HG03378 (cell line): Measurements from ENCODE around the gene ITK.
A peak's percentile ranks its signal among the peaks of the same experiment; 100 is the strongest.
"Not testable (repeated sequence)": the region's sequence is repeated elsewhere in the genome, so short reads cannot be mapped to it uniquely, and the experiment has no call there.

Source experiments
- ATAC-seq: cut with Tn5 transposase; IDR thresholded peaks from one replicate; pipeline ENCODE4 v1.9.1; 2021; ENCODE audit warnings: mild to moderate bottlenecking, moderate library complexity; ENCODE audit not compliant: unreplicated experiment

ITK gene

DNA sequence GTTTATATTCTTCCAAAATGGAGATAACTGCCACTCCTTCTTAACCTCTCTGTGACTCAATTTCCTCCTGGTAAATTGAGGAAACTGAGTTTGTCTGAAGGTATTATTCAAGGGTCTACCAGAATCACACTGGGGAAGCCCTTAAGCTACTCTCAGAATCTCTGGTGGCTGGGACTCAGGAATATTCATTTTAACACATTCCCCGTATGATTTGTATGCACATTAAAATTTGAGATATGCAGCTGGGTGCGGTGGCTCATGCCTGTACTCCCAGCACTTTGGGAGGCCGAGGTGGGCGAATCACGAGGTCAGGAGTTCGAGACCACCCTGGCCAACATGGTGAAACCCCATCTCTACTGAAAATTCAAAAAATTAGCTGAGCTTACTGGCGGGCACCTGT, 64.1 kb downstream of the ITK start:
- ATAC-seq = not testable (repeated sequence)

DNA sequence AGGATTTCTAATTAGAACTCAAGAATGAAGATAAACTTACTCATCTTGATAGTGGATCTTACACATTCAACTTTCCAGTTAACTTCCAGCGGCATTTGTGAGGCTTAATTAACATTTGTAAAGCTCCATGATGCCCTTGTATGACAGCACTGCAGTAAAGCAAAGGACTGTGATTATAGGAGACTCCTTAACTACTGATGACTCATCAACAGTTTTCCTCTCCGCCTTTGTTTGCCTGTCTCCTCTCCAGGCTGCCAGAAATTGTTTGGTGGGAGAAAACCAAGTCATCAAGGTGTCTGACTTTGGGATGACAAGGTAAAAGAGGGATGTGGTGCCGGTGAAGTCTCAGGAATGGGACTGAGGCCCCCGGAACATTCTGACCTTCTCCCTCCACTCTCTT, 64.8 kb downstream of the ITK start:
- no peak for ATAC-seq

- ATAC-seq = no peak
Observed at GRCh38 chr5:157245886-157246285, 65.2 kb downstream of the ITK start.

DNA sequence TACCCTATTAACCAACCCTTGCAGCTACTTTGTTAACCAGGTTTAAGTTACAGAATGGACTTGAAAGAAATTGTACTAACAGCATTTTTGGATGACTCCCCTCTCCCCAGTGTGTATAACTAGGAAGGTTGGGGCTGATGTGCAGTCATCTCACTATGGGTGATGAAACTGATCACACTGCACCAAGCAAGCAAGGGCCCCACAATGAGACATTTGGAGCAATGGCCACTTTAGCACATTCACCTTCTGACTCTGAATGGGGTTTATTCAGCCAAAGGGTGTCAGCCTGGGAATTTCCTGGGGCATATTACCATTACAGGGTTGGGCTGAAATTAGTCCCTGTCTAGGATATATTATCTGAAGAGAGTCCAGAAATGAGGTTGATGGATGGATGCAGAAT, 66.6 kb downstream of the ITK start:
- no peak for ATAC-seq

DNA sequence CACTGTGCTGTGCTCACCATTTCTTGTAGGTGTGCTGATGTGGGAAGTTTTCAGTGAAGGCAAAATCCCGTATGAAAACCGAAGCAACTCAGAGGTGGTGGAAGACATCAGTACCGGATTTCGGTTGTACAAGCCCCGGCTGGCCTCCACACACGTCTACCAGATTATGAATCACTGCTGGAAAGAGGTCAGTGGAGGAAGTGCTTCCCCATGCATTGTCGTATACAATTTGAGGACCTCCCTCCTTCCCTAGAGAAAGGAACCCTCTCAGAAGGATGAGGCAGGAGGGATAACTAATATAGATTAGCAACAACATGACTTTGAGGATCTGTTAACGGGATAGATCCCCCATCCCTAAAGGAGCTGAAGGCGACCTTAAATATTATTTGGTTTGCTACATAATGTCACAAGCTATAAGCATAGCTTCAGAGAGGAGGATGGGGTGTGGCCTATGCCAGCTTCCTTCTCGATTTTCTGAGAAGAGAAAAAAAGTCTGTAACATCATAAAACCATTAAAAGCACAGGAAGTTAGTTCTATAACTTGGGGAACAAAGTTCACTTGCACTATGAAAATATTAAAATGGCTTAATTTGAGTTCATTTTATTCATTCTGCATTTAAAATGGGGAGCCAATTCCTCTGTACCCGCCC, 68.3 kb downstream of the ITK start:
- no peak for ATAC-seq

- ATAC-seq = peak; percentile 97
Observed at GRCh38 chr5:157252711-157253465, 72.2 kb downstream of the ITK start.

GRCh38 chr5:157253547-157253946, 72.9 kb downstream of the ITK start:
- peak; percentile 39 for ATAC-seq

- no peak for ATAC-seq
Observed at GRCh38 chr5:157258450-157258849, 77.8 kb downstream of the ITK start.

GRCh38 chr5:157259699-157260098, 79.1 kb downstream of the ITK start:
- no peak for ATAC-seq

- no peak for ATAC-seq
Observed at GRCh38 chr5:157263496-157264090, 83.0 kb downstream of the ITK start.

GRCh38 chr5:157265714-157266285, 85.2 kb downstream of the ITK start, which contains the start of gene CYFIP2:
Gene CYFIP2 (plus strand): TSS chr5:157266123. CDS start chr5:157285362, 19,239 bp downstream.
- peak; percentile 50 for ATAC-seq

GRCh38 chr5:157266286-157267007, 85.8 kb downstream of the ITK start:
- ATAC-seq = peak; percentile 37

GRCh38 chr5:157267025-157267424, 86.4 kb downstream of the ITK start:
- ATAC-seq = no peak

DNA sequence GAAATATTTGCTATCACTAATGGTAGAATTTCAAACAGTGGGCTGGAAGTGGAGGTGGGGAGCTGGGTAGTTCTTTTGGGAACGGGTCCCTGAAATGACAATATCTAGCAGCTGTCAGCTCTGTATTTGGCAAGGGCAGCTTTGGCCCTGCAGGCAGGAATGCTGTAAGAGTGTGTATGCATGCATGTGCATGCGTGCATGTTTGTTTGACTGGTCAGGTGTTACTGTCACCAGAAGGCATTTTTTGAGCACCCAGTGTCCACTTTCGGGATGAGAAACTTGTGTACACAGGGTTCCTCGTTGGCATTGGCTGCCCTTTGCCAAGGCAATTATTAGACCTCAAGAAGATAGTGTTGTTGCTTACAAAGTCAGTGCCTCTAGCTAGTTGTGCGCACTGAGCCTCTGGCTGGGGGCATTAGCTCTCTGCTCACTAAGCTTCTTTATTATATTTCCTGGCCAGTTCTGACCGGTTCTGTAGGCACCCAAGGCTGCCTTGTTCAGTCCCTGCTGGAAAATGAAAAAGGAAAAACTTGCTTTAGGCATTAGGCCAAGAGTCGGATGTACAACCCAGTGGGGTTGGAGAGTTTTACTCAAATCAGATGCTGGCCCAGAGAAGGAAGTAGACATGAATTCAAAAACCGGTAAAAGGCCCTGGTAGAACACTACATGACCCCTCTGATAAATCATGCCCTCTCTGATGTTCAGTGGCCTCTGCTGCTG, 87.3 kb downstream of the ITK start:
- ATAC-seq = no peak

DNA sequence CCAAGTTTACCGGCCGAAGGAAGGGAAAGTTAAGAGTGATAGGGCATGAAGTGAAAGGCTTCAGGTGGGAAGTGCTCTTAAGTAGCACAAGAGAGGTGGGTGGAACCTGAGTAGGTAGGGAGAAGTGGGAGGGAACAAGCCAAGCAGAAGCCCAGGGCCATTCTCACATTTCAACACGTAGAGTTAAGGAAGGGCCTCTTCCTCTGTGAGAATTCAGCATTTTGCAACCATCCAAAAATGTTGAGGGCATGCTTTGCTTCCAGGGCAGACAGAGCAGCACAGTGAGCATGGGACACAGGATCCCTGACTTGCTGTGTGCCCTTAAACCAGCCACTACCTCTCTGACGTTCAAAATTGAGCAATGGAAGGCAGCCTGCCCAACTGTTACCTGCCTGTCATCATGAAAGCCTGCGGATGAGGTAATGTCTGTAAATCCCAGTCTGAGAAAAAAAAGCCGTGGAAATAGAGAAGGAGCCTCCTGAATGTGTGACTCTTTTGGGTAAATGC, 88.6 kb downstream of the ITK start:
- no peak for ATAC-seq

- ATAC-seq = no peak
Observed at GRCh38 chr5:157269761-157270272, 89.2 kb downstream of the ITK start.

- no peak for ATAC-seq
Observed at GRCh38 chr5:157270771-157271170, 90.1 kb downstream of the ITK start.

DNA sequence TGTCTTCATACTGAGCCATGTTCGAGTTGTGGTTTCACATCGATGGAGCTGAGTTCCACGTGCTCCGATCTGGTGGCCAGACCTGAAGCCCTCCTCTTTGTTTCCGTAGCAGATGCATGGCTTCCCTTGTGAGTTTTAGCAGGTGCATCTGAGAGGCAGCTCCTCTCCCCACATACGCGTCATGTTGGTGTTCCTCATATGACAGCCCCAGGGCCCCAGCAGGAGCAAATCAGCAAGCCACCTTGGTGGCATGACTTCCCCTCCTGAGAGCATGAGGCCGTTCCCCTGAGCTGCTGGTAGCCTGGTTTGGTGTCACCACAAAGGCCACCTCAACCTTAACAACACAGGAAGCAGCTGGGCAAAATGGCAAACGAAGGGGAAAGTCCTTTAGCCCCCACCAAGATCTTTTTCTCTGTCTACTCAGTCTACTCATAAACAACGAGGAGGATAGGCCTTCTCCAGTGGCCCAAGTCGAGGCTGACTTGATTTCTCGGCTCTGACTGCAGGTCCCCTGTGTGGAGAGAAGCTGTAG, 91.2 kb downstream of the ITK start:
- ATAC-seq = peak; percentile 83

- peak; percentile 66 for ATAC-seq
Observed at GRCh38 chr5:157273131-157273556, 92.5 kb downstream of the ITK start.

GRCh38 chr5:157275403-157275802, 94.8 kb downstream of the ITK start:
- no peak for ATAC-seq
